CD4-positive, alpha-beta T cell (primary cell): ENCODE measurements around the gene GATD1. TPM values are rescaled to one million over a fixed set of nuclear protein-coding genes. Genes with fewer than 3 reads are reported as not detected.

Source experiments
- ATAC-seq: fragments of 200-7000 bp; cut with Tn5 transposase; one replicate; pipeline ENCODE4 v1.10.0; 2022; ENCODE audit warnings: mild to moderate bottlenecking; ENCODE audit not compliant: poor library complexity
- CTCF ChIA-PET: fragments of 350-600 bp; sonication (Branson Sonifier 250); formaldehyde crosslinking; loops from one replicate; lab custom pipeline; 2021; ENCODE audit warnings: antibody characterized with exemption, inconsistent platforms; lab: Charles Lee
- POLR2A ChIA-PET: fragments of 350-600 bp; sonication (Branson Sonifier 250); formaldehyde crosslinking; loops from one replicate; lab custom pipeline; 2021; ENCODE audit warnings: antibody characterized with exemption, inconsistent platforms; lab: Charles Lee
- DNase-seq, 14 experiments: peaks; one replicate each; pipeline ENCODE4 v3.0.0-alpha.2; 2013 to 2020; ENCODE audit warnings: mixed read lengths in 2 of 14
- H3K27ac ChIP-seq, 2 donors: one replicate each; pipeline versions ENCODE4 v1.5.1 to v1.7.0; 2013; ENCODE audit warnings: low read length in 2 of 2, low read depth in 1 of 2, mild to moderate bottlenecking in 1 of 2
- H3K27me3 ChIP-seq, 2 experiments: 1 replicate in 1 of 2; 2 replicates in 1 of 2; pipeline versions ENCODE4 v1.6.1 to v1.7.0; 2013; ENCODE audit warnings: low read length in 2 of 2, control low read depth in 1 of 2, mild to moderate bottlenecking in 1 of 2, moderate library complexity in 1 of 2; ENCODE audit not compliant: insufficient read depth in 2 of 2, control insufficient read depth in 1 of 2
- H3K36me3 ChIP-seq: one replicate; pipeline ENCODE4 v1.6.1; 2013; ENCODE audit warnings: low read length, control low read depth; ENCODE audit not compliant: insufficient read depth
- H3K4me1 ChIP-seq: one replicate; pipeline ENCODE4 v1.6.1; 2013; ENCODE audit warnings: low read length, control low read depth; ENCODE audit not compliant: insufficient read depth
- H3K4me3 ChIP-seq: one replicate; pipeline ENCODE4 v1.5.1; 2013; ENCODE audit warnings: mild to moderate bottlenecking, low read length, moderate library complexity
- H3K9me3 ChIP-seq, 2 experiments: 1 replicate in 1 of 2; 2 replicates in 1 of 2; pipeline versions ENCODE4 v1.6.1 to v1.7.0; 2013; ENCODE audit warnings: low read length in 2 of 2, mild to moderate bottlenecking in 2 of 2, control low read depth in 1 of 2, moderate library complexity in 1 of 2; ENCODE audit not compliant: control insufficient read depth in 1 of 2, insufficient read depth in 1 of 2
- H3K27ac Mint-ChIP-seq: one replicate; pipeline ENCODE4 v1.8.0; 2020; ENCODE audit warnings: mixed read lengths
- H3K27me3 Mint-ChIP-seq: one replicate; pipeline ENCODE4 v1.8.0; 2021; ENCODE audit warnings: mixed read lengths
- H3K36me3 Mint-ChIP-seq: one replicate; pipeline ENCODE4 v1.8.0; 2021; ENCODE audit warnings: low read depth, mixed read lengths
- H3K4me1 Mint-ChIP-seq: one replicate; pipeline ENCODE4 v1.8.0; 2021; ENCODE audit warnings: low read depth, mixed read lengths
- H3K4me3 Mint-ChIP-seq: one replicate; pipeline ENCODE4 v1.8.0; 2020; ENCODE audit warnings: mild to moderate bottlenecking, mixed read lengths
- H3K9me3 Mint-ChIP-seq: one replicate; pipeline ENCODE4 v1.8.0; 2020; ENCODE audit warnings: mixed read lengths
- CTCF ChIP-seq: fragments of 200-600 bp; IDR thresholded peaks from one replicate; pipeline ENCODE4 v1.8.0; 2022; ENCODE audit warnings: antibody characterized with exemption, mild to moderate bottlenecking
- intact Hi-C, 2 experiments: fragments of 100-400 bp; cut with DNase I in 1 of 2; cut with micrococcal nuclease in 1 of 2; formaldehyde crosslinking; loops; one replicate each; pipeline versions ENCODE4 v1.15.1 to v1.9.0; 2023 to 2025; cut with DNase I, micrococcal nuclease
- total RNA-seq, 174 experiments: library from RNA in 2 of 174; stranded (reverse) in 2 of 174; gene quantifications; one replicate each; pipeline ENCODE4 v1.2.3 and lab custom pipeline; 2021 to 2026

GATD1 gene
- total RNA-seq, 2 experiments from 2014 or later = 14.7 to 16.1 TPM

DNA sequence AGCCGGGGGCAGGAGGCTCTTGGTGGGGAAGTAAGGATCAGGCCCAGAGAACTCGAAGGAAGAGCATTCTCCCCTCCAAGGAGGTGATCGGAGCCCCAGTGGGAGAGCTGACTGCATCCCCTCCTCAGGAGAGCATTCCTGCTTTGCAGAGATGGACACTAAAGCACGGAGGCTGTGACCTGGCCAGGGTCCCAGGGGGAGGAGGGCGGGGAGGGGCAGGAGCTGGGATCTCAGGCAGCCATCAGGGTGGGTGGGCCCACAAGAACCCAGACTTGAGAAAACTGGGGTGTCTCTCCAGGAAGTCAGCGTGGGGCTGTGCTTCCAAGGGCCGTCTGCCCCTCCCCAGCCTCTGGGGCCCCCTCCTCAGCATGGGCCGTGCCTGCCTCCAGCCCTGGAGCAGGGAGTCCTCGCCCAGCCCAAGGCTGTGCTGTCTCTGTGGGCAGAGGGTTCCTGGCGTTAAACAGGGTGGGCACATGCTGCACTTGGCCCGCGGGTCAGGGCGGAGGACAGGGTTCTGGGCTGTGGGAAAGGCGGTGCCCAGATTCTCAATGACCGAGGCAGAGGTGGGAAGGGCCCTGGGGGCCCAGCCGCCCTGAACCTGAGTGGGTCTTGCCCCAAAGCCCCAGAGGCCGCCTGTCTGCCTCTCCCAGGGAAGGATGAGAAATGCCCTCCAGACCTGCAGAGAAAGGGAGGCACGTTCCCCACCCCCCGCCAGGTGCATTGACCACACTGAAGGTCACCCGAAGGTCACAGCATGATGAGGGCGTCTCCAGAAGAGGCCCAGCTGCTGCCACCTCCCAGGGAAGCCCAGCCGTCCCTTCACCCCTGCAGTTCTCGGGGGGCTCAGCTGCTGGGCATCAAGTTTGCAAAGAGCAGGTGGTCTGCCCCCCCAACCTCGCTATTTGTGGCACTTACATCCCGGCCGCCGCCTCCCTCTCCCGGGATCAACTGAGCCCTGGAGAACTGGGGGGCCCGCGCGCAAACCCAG lies 12.0 kb upstream of the GATD1 start:
- Histone ChIP-seq H3K4me1 (peaks cover 20% of the 10 kb centered on the region), H3K36me3 (peaks cover 26% of the 10 kb centered on the region), H3K27me3 (peaks cover 0 to 5% of the 10 kb centered on the region in 2 experiments), H3K4me3 (no peak overlapping the region), H3K9me3 (peaks cover 0 to 5% of the 10 kb centered on the region in 2 experiments), H3K27ac (no peak overlapping the region)
- Mint-ChIP-seq H3K27ac (no peak overlapping the region), H3K9me3 (no peaks in the 10 kb centered on the region), H3K27me3 (no peaks in the 10 kb centered on the region), H3K4me3 (no peak overlapping the region), H3K4me1 (no peaks in the 10 kb centered on the region), H3K36me3 (peaks cover 4% of the 10 kb centered on the region)
- TF ChIP-seq CTCF = no peak
- CTCF ChIA-PET = no interaction called here
- ATAC-seq = no peak
- POLR2A ChIA-PET = interaction anchor here (1.4 kb wide), 1 partner anchor 16 kb away, joined by 3 read pairs; the partner anchor contains the start of gene PIDD1
- intact Hi-C loops = no loop called here
- no peak for DNase-seq

DNA sequence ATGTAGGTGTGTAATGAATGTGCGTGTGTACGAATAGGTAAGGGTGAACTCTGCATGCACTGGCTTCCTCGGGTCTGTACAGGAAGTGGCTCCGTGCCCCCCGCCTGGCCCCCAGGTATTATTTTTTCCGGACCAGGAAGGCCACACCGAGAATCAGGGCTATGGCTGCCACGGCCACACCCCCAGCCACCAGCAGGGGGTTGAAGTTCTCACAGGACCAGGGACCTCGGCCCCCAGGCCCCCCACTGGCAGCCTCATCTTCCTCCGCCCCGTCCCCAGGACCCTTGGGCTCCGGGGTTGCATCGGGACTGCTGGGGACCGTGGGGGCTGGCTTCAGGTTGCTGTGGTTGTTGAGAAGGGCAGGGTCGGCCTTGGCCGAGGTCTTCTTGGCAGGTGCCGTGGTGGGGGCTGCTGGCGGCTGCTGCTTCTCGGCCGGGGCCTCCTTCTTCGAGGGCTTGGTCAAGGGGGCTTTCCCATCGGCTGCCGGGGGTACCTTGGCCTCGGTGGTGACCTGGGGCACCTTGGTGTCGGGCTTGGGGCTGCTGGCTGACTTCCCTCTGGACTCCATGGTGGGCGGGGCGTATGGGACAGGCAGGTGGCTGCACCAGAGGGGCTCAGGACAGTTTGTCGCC lies 10.8 kb upstream of the GATD1 start:
- Histone ChIP-seq H3K9me3 (peaks cover 0 to 5% of the 10 kb centered on the region in 2 experiments), H3K36me3 (peaks cover 16% of the 10 kb centered on the region), H3K27ac (no peak overlapping the region), H3K4me3 (no peak overlapping the region), H3K4me1 (peaks cover 17% of the 10 kb centered on the region), H3K27me3 (peaks cover 0 to 5% of the 10 kb centered on the region in 2 experiments)
- H3K27ac Mint-ChIP-seq = no peak overlapping the region
- DNase-seq = no peak
- peaks cover 4% of the 10 kb centered on the region for H3K36me3 Mint-ChIP-seq
- ATAC-seq = no peak
- H3K4me1 Mint-ChIP-seq = peaks cover 8% of the 10 kb centered on the region
- TF ChIP-seq CTCF = no peak
- H3K27me3 Mint-ChIP-seq = no peaks in the 10 kb centered on the region
- ChIA-PET CTCF (no interaction called here), POLR2A (no interaction called here)
- H3K4me3 Mint-ChIP-seq = no peak overlapping the region
- no peaks in the 10 kb centered on the region for H3K9me3 Mint-ChIP-seq
- intact Hi-C loops = no loop called here

DNA sequence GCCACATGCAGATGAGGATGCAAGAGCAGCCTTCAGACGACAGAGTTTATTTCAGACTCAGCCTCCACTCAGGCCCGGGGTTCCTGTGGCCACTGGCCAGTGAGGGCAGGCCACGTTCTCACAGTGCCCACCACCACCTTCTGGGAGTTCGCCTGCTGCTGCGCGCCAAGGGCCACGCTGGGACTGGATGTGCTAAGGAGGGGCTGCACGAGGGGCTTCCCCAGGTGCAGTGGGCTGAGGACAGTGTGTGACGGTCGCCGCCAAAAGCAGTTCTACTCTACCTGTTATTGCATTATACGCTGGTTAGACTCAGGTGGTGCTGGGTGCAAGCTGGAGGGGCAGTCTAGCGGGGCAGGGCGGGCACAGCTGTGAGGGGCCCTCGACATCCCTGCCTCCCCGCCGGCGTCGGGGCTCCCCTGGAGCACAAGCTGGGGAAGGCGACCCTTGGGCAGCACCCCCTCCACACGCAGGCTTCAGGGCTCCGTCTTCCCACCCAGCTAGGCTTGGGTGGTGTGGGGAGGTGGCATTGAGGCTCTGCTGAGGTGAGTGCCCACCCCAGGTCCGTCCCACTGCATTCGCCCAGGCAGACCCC lies 9.9 kb upstream of the GATD1 start:
- no peak overlapping the region for H3K27ac ChIP-seq
- TF ChIP-seq CTCF = no peak
- Mint-ChIP-seq H3K4me3 (no peak overlapping the region), H3K27me3 (no peaks in the 10 kb centered on the region), H3K9me3 (no peaks in the 10 kb centered on the region), H3K4me1 (peaks cover 8% of the 10 kb centered on the region), H3K27ac (no peak overlapping the region), H3K36me3 (peaks cover 4% of the 10 kb centered on the region)
- no peak for ATAC-seq
- DNase-seq = no peak
- POLR2A ChIA-PET = no interaction called here
- H3K4me3 ChIP-seq = no peak overlapping the region
- intact Hi-C loops = no loop called here
- peaks cover 11% of the 10 kb centered on the region for H3K36me3 ChIP-seq
- CTCF ChIA-PET = no interaction called here
- peaks cover 0 to 5% of the 10 kb centered on the region in 2 experiments for H3K27me3 ChIP-seq
- peaks cover 0 to 5% of the 10 kb centered on the region in 2 experiments for H3K9me3 ChIP-seq
- peaks cover 17% of the 10 kb centered on the region for H3K4me1 ChIP-seq
